Measurements from ENCODE around the gene TGFBR3.

DNA sequence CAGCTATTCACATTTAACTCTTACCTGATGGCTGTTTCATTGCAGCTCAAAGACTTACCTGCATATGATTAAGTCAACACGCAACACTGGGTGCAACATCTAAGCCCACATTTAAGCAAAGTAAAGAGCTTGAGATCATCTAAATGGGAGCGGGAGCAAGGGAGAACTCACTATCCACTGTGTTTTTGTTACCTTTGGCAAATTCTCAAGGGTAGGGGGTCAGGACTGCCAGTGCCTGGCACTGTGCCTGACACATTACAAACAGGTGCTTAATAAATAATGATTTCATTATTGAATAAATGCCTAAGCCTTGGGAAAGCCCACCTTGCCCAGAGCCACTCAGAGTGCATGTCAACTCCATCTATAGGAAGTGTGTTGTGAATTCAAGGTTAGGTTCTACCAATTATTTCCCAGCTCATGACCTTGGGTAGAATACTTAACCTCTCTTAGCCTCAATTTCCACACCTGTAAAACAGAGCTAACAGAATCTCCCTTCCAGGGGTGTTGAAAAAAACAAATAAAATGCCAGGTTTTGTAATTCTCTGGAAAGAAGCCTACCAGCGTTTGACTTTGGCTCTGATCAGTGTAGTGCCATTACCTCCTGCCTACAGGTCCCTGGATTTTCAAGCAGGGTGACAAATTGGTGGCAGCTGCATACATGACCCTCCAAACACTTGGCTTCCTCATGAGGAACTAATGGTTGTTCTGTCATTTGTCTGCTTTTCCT, 109.7 kb downstream of the TGFBR3 start:
- TF ChIP-seq, protein P1, sequence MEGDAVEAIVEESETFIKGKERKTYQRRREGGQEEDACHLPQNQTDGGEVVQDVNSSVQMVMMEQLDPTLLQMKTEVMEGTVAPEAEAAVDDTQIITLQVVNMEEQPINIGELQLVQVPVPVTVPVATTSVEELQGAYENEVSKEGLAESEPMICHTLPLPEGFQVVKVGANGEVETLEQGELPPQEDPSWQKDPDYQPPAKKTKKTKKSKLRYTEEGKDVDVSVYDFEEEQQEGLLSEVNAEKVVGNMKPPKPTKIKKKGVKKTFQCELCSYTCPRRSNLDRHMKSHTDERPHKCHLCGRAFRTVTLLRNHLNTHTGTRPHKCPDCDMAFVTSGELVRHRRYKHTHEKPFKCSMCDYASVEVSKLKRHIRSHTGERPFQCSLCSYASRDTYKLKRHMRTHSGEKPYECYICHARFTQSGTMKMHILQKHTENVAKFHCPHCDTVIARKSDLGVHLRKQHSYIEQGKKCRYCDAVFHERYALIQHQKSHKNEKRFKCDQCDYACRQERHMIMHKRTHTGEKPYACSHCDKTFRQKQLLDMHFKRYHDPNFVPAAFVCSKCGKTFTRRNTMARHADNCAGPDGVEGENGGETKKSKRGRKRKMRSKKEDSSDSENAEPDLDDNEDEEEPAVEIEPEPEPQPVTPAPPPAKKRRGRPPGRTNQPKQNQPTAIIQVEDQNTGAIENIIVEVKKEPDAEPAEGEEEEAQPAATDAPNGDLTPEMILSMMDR (IDR thresholded peaks at IDR 0.05; ENCODE audit: low read depth, low read length) = no peak
- no peak for TF ChIP-seq EZH2phosphoT487 (IDR thresholded peaks at IDR 0.05; ENCODE audit: low read depth)

All from OCI-LY3 (cell line).